ENCODE data around the gene NCOA1. TPM values are rescaled to one million over a fixed set of nuclear protein-coding genes. Genes with fewer than 3 reads are reported as not detected.
"Not testable (repeated sequence)": the region's sequence is repeated elsewhere in the genome, so short reads cannot be mapped to it uniquely, and the experiment has no call there.

The NCOA1 gene
- total RNA-seq, 5 donors from 2014 or later (not counting 1 experiment from before 2014, with no cell fraction given) = 34.7 to 55.5 (median 37.6) TPM

GRCh38 chr2:24543252-24543651 lies 52.2 kb downstream of the NCOA1 start:
- 100% methylated on average over 1 of the region's 2 CpGs for WGBS (ENCODE audit: insufficient coverage)
- POLR2A ChIA-PET = no interaction called here
- H3K27me3 Mint-ChIP-seq = no peaks in the 10 kb centered on the region
- Histone ChIP-seq H3K27me3 (replicated peaks in 1 of 2; ENCODE audit: control insufficient read depth in 2 of 2, extremely low read depth in 1 of 2, insufficient read depth in 2 of 2, low read length in 1 of 2) (no peaks in the 10 kb centered on the region), H3K36me3 (ENCODE audit: control insufficient read depth in 2 of 2, extremely low read depth in 1 of 2, insufficient read depth in 1 of 2, low read length in 1 of 2) (peaks cover 0 to 3% of the 10 kb centered on the region in 2 donors), H3K4me3 (ENCODE audit: control insufficient read depth in 1 of 2, extremely low read depth in 1 of 2, low read length in 1 of 2) (no peak overlapping the region), H3K27ac (ENCODE audit: low read length) (no peak overlapping the region), H3K9me3 (peaks cover 7% of the 10 kb centered on the region), H3K4me1 (ENCODE audit: control insufficient read depth in 1 of 2, extremely low read depth in 1 of 2, insufficient read depth in 2 of 2, low read length in 2 of 2) (peaks cover 0 to 9% of the 10 kb centered on the region in 2 experiments)
- CTCF ChIA-PET = no interaction called here
- peaks cover 35 to 51% (median 44%) of the 10 kb centered on the region in 3 donors for H3K4me1 Mint-ChIP-seq
- H3K27ac Mint-ChIP-seq = peak overlapping the region in 1 of 2 donors; percentile 56
- DNase-seq (peak in 2 of 35 experiments; percentile 3 to 24), ATAC-seq (replicated peaks in 1 of 4) (no peak)
- peaks cover 39% of the 10 kb centered on the region for H3K36me3 Mint-ChIP-seq
- H3K9me3 Mint-ChIP-seq = peaks cover 13 to 36% (median 28%) of the 10 kb centered on the region in 3 donors
- no peak overlapping the region for H3K4me3 Mint-ChIP-seq

GRCh38 chr2:24544456-24545115 lies 53.5 kb downstream of the NCOA1 start:
- peaks cover 7% of the 10 kb centered on the region for H3K9me3 ChIP-seq
- peaks cover 0 to 5% of the 10 kb centered on the region in 2 donors for H3K36me3 ChIP-seq (ENCODE audit: control insufficient read depth in 2 of 2, extremely low read depth in 1 of 2, insufficient read depth in 1 of 2, low read length in 1 of 2)
- H3K4me3 ChIP-seq (ENCODE audit: control insufficient read depth in 1 of 2, extremely low read depth in 1 of 2, low read length in 1 of 2) = no peak overlapping the region
- DNase-seq (peak in 1 of 35 experiments; percentile 8), ATAC-seq (replicated peaks in 1 of 4) (no peak)
- peaks cover 0 to 9% of the 10 kb centered on the region in 2 experiments for H3K4me1 ChIP-seq (ENCODE audit: control insufficient read depth in 1 of 2, extremely low read depth in 1 of 2, insufficient read depth in 2 of 2, low read length in 2 of 2)
- no peaks in the 10 kb centered on the region for H3K27me3 ChIP-seq (replicated peaks in 1 of 2; ENCODE audit: control insufficient read depth in 2 of 2, extremely low read depth in 1 of 2, insufficient read depth in 2 of 2, low read length in 1 of 2)
- CTCF ChIA-PET = no interaction called here
- H3K4me1 Mint-ChIP-seq = peaks cover 31 to 46% (median 39%) of the 10 kb centered on the region in 3 donors
- 100% methylated on average over 1 of the region's 1 CpG for whole genome bisulfite sequencing (ENCODE audit: insufficient coverage)
- peaks cover 44% of the 10 kb centered on the region for H3K36me3 Mint-ChIP-seq
- no peaks in the 10 kb centered on the region for H3K27me3 Mint-ChIP-seq
- POLR2A ChIA-PET = interaction anchor here in 1 of 2 donors (0.6 kb wide), 1 partner anchor 8 kb away, joined by 5 read pairs; no protein-coding TSS in a partner anchor
- H3K9me3 Mint-ChIP-seq = peaks cover 13 to 43% (median 30%) of the 10 kb centered on the region in 3 donors
- H3K27ac Mint-ChIP-seq = no peak overlapping the region
- no peak overlapping the region for H3K27ac ChIP-seq (ENCODE audit: low read length)
- no peak overlapping the region for H3K4me3 Mint-ChIP-seq

GRCh38 chr2:24546669-24547068 lies 55.6 kb downstream of the NCOA1 start:
- 100% methylated on average over 1 of the region's 1 CpG for WGBS (ENCODE audit: insufficient coverage)
- Histone ChIP-seq H3K27ac (ENCODE audit: low read length) (no peak overlapping the region), H3K4me1 (ENCODE audit: control insufficient read depth in 1 of 2, extremely low read depth in 1 of 2, insufficient read depth in 2 of 2, low read length in 2 of 2) (peaks cover 0 to 9% of the 10 kb centered on the region in 2 experiments), H3K4me3 (ENCODE audit: control insufficient read depth in 1 of 2, extremely low read depth in 1 of 2, low read length in 1 of 2) (no peak overlapping the region), H3K36me3 (ENCODE audit: control insufficient read depth in 2 of 2, extremely low read depth in 1 of 2, insufficient read depth in 1 of 2, low read length in 1 of 2) (peaks cover 0 to 5% of the 10 kb centered on the region in 2 donors), H3K27me3 (replicated peaks in 1 of 2; ENCODE audit: control insufficient read depth in 2 of 2, extremely low read depth in 1 of 2, insufficient read depth in 2 of 2, low read length in 1 of 2) (no peaks in the 10 kb centered on the region), H3K9me3 (peaks cover 7% of the 10 kb centered on the region)
- POLR2A ChIA-PET = no interaction called here
- Mint-ChIP-seq H3K27ac (no peak overlapping the region), H3K4me1 (peaks cover 34 to 46% (median 41%) of the 10 kb centered on the region in 3 donors), H3K27me3 (no peaks in the 10 kb centered on the region), H3K9me3 (peaks cover 12 to 34% (median 27%) of the 10 kb centered on the region in 3 donors), H3K36me3 (peaks cover 40% of the 10 kb centered on the region), H3K4me3 (no peak overlapping the region)
- no peak for DNase-seq
- ATAC-seq (replicated peaks in 1 of 4) = no peak
- CTCF ChIA-PET = interaction anchor here in 1 of 2 donors (0.6 kb wide), 1 partner anchor 575 kb away, joined by 4 read pairs; no protein-coding TSS in a partner anchor

GRCh38 chr2:24548058-24548457 lies 57.0 kb downstream of the NCOA1 start:
- WGBS (ENCODE audit: insufficient coverage) = no CpG with 5 or more reads among the region's 4 CpGs
- H3K36me3 ChIP-seq (ENCODE audit: control insufficient read depth in 2 of 2, extremely low read depth in 1 of 2, insufficient read depth in 1 of 2, low read length in 1 of 2) = peaks cover 0 to 5% of the 10 kb centered on the region in 2 donors
- ChIA-PET POLR2A (no interaction called here), CTCF (interaction anchor here in 1 of 2 donors (0.6 kb wide), 1 partner anchor 242 kb away, joined by 3 read pairs; no protein-coding TSS in a partner anchor)
- peaks cover 37 to 49% (median 45%) of the 10 kb centered on the region in 3 donors for H3K4me1 Mint-ChIP-seq
- no peak for DNase-seq
- no peak overlapping the region for H3K27ac ChIP-seq (ENCODE audit: low read length)
- H3K27ac Mint-ChIP-seq = no peak overlapping the region
- ATAC-seq (replicated peaks in 1 of 4) = no peak
- H3K9me3 ChIP-seq = peaks cover 3% of the 10 kb centered on the region
- H3K9me3 Mint-ChIP-seq = peaks cover 12 to 25% (median 21%) of the 10 kb centered on the region in 3 donors
- no peaks in the 10 kb centered on the region for H3K27me3 Mint-ChIP-seq
- H3K36me3 Mint-ChIP-seq = peaks cover 37% of the 10 kb centered on the region
- H3K4me3 ChIP-seq (ENCODE audit: control insufficient read depth in 1 of 2, extremely low read depth in 1 of 2, low read length in 1 of 2) = no peak overlapping the region
- no peaks in the 10 kb centered on the region for H3K27me3 ChIP-seq (replicated peaks in 1 of 2; ENCODE audit: control insufficient read depth in 2 of 2, extremely low read depth in 1 of 2, insufficient read depth in 2 of 2, low read length in 1 of 2)
- no peak overlapping the region for H3K4me3 Mint-ChIP-seq
- H3K4me1 ChIP-seq (ENCODE audit: control insufficient read depth in 1 of 2, extremely low read depth in 1 of 2, insufficient read depth in 2 of 2, low read length in 2 of 2) = peaks cover 0 to 9% of the 10 kb centered on the region in 2 experiments

- H3K27ac Mint-ChIP-seq = peak overlapping the region in 1 of 2 donors; percentile 50
- H3K4me1 ChIP-seq (ENCODE audit: control insufficient read depth in 1 of 2, extremely low read depth in 1 of 2, insufficient read depth in 2 of 2, low read length in 2 of 2); H3K4me3 ChIP-seq (ENCODE audit: control insufficient read depth in 1 of 2, extremely low read depth in 1 of 2, low read length in 1 of 2); H3K27me3 Mint-ChIP-seq; H3K36me3 ChIP-seq (ENCODE audit: control insufficient read depth in 2 of 2, extremely low read depth in 1 of 2, insufficient read depth in 1 of 2, low read length in 1 of 2); H3K4me3 Mint-ChIP-seq; H3K27me3 ChIP-seq (replicated peaks in 1 of 2; ENCODE audit: control insufficient read depth in 2 of 2, extremely low read depth in 1 of 2, insufficient read depth in 2 of 2, low read length in 1 of 2); ATAC-seq (replicated peaks in 1 of 4); POLR2A ChIA-PET; H3K27ac ChIP-seq (ENCODE audit: low read length); H3K9me3 ChIP-seq: not testable (repeated sequence)
- peak in 1 of 35 experiments; percentile 5 for DNase-seq
- CTCF ChIA-PET = interaction anchor here in 1 of 2 donors (0.7 kb wide), 1 partner anchor 38 kb away, joined by 3 read pairs; no protein-coding TSS in a partner anchor
- H3K9me3 Mint-ChIP-seq = peaks cover 7 to 19% (median 12%) of the 10 kb centered on the region in 3 donors
- no CpG with 5 or more reads among the region's 2 CpGs for WGBS (ENCODE audit: insufficient coverage)
- peaks cover 16 to 37% (median 33%) of the 10 kb centered on the region in 3 donors for H3K4me1 Mint-ChIP-seq
- H3K36me3 Mint-ChIP-seq = peaks cover 42% of the 10 kb centered on the region
These were observed 59.2 kb downstream of the NCOA1 start for GRCh38 chr2:24550301-24550700.

GRCh38 chr2:24551016-24551415 lies 60.0 kb downstream of the NCOA1 start:
- ChIA-PET POLR2A (no interaction called here), CTCF (interaction anchor here in 1 of 2 donors (0.7 kb wide), 1 partner anchor 38 kb away, joined by 3 read pairs; no protein-coding TSS in a partner anchor)
- Histone ChIP-seq H3K27me3 (replicated peaks in 1 of 2; ENCODE audit: control insufficient read depth in 2 of 2, extremely low read depth in 1 of 2, insufficient read depth in 2 of 2, low read length in 1 of 2) (no peaks in the 10 kb centered on the region), H3K27ac (ENCODE audit: low read length) (no peak overlapping the region), H3K4me3 (ENCODE audit: control insufficient read depth in 1 of 2, extremely low read depth in 1 of 2, low read length in 1 of 2) (no peak overlapping the region), H3K9me3 (peaks cover 3% of the 10 kb centered on the region), H3K4me1 (ENCODE audit: control insufficient read depth in 1 of 2, extremely low read depth in 1 of 2, insufficient read depth in 2 of 2, low read length in 2 of 2) (no peaks in the 10 kb centered on the region), H3K36me3 (ENCODE audit: control insufficient read depth in 2 of 2, extremely low read depth in 1 of 2, insufficient read depth in 1 of 2, low read length in 1 of 2) (peaks cover 5 to 6% of the 10 kb centered on the region in 2 donors)
- Mint-ChIP-seq H3K27me3 (no peaks in the 10 kb centered on the region), H3K4me3 (no peak overlapping the region), H3K4me1 (peaks cover 16 to 37% (median 33%) of the 10 kb centered on the region in 3 donors), H3K36me3 (peaks cover 49% of the 10 kb centered on the region), H3K9me3 (peaks cover 8 to 22% (median 19%) of the 10 kb centered on the region in 3 donors), H3K27ac (no peak overlapping the region)
- no CpG with 5 or more reads among the region's 2 CpGs for WGBS (ENCODE audit: insufficient coverage)
- ATAC-seq (replicated peaks in 1 of 4) (no peak), DNase-seq (no peak)
